ENCODE measurements around the gene PDGFC.

DNA sequence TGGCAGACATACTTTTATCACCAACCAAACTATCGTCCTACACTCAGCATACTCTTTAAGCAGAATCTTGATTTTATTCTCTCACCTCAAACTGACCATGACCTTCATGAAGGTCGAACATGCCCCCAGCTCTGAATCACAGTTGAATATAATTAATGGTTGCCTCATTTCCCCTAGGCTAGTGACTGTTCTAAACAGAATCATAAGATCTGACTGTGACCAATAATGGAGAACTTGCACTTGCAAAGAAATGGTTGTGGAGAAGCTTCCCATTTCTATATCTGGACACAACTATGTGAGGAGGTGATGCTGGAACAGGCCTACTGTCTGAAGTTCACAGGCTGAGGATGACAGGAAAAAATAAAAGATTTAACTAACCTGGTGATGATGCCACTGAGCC lies 85.1 kb downstream of the PDGFC start:
- TF ChIP-seq, protein P1, sequence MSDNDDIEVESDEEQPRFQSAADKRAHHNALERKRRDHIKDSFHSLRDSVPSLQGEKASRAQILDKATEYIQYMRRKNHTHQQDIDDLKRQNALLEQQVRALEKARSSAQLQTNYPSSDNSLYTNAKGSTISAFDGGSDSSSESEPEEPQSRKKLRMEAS (IDR thresholded peaks at IDR 0.05; ENCODE audit: insufficient read depth, insufficient read length) = no peak
- TF ChIP-seq, protein P2, sequence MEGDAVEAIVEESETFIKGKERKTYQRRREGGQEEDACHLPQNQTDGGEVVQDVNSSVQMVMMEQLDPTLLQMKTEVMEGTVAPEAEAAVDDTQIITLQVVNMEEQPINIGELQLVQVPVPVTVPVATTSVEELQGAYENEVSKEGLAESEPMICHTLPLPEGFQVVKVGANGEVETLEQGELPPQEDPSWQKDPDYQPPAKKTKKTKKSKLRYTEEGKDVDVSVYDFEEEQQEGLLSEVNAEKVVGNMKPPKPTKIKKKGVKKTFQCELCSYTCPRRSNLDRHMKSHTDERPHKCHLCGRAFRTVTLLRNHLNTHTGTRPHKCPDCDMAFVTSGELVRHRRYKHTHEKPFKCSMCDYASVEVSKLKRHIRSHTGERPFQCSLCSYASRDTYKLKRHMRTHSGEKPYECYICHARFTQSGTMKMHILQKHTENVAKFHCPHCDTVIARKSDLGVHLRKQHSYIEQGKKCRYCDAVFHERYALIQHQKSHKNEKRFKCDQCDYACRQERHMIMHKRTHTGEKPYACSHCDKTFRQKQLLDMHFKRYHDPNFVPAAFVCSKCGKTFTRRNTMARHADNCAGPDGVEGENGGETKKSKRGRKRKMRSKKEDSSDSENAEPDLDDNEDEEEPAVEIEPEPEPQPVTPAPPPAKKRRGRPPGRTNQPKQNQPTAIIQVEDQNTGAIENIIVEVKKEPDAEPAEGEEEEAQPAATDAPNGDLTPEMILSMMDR (IDR thresholded peaks at IDR 0.05; ENCODE audit: extremely low read depth in 1 of 2, insufficient read depth in 1 of 2, low read depth in 1 of 2, low read length in 2 of 2) = no peak
- TF ChIP-seq POLR2A (IDR thresholded peaks at IDR 0.05; ENCODE audit: low read depth, low read length) (no peak), POLR2AphosphoS5 (IDR thresholded peaks at IDR 0.05; ENCODE audit: insufficient read depth, low read depth, low read length) (no peak), JUN (IDR thresholded peaks at IDR 0.05; ENCODE audit: borderline replicate concordance, insufficient read depth, insufficient read length, low read depth) (no peak), EZH2 (IDR thresholded peaks at IDR 0.05; ENCODE audit: borderline replicate concordance, low read depth, low read length, severe bottlenecking) (no peak), FOS (IDR thresholded peaks at IDR 0.05; ENCODE audit: borderline replicate concordance, insufficient read depth, low read length) (no peak)

All from endothelial cell of umbilical vein (primary cell).